ENCODE results near the gene AOC3.

DNA sequence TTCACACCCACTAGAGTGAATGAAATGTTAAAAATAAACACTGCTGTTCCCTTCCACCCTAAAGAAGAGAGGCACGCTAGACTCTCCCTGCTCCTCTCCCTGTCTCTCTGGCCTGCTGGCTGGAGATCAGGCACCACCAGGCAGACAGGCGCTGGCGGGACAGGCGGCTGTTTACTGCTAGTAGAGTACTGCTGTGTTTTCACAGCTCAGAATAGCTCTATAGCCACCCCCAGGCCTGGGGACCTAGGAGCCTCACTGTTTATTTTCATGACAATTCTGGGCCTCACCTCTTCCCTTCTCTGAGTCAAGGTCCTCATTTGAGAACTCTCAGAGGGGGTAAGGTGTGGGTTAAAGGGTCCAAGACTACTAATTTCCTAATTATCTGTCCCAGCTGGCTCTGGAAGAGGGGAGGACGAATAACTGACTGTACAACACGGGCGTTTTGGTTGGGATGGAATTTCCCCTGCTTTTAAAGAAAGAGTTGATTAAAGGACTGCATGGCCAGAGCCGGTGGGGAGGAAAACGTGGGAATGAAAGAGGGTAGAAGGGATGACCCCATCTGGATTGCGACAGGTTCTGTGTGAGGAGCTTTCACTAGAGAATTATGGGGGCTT lies 40.6 kb downstream of the AOC3 start:
- TF ChIP-seq, protein P1, sequence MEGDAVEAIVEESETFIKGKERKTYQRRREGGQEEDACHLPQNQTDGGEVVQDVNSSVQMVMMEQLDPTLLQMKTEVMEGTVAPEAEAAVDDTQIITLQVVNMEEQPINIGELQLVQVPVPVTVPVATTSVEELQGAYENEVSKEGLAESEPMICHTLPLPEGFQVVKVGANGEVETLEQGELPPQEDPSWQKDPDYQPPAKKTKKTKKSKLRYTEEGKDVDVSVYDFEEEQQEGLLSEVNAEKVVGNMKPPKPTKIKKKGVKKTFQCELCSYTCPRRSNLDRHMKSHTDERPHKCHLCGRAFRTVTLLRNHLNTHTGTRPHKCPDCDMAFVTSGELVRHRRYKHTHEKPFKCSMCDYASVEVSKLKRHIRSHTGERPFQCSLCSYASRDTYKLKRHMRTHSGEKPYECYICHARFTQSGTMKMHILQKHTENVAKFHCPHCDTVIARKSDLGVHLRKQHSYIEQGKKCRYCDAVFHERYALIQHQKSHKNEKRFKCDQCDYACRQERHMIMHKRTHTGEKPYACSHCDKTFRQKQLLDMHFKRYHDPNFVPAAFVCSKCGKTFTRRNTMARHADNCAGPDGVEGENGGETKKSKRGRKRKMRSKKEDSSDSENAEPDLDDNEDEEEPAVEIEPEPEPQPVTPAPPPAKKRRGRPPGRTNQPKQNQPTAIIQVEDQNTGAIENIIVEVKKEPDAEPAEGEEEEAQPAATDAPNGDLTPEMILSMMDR (IDR thresholded peaks at IDR 0.05), result no peak
- TF ChIP-seq POLR2AphosphoS5 (IDR thresholded peaks at IDR 0.05) (peak; percentile 31), POLR2A (IDR thresholded peaks at IDR 0.05) (no peak)
